Heart right ventricle (tissue), 16 donors: ENCODE data around the gene PTPRU. TPM values are rescaled to one million over a fixed set of nuclear protein-coding genes. Genes with fewer than 3 reads are reported as not detected.

ENCODE experiments used
- ATAC-seq, 8 donors: fragments of 200-7000 bp; cut with Tn5 transposase; one replicate each; pipeline ENCODE4 v1.9.1; 2020; ENCODE audit warnings: mild to moderate bottlenecking in 8 of 8, moderate library complexity in 8 of 8, moderate number of reproducible peaks in 1 of 8
- DNase-seq, 2 donors: peaks; one replicate each; pipeline ENCODE4 v3.0.0-alpha.2; 2020
- H3K27ac ChIP-seq, 10 donors: fragments of 200-600 bp; sonication (generic) in 2 of 10; one replicate each; pipeline versions ENCODE4 v1.5.0 to v1.8.0; 2020 to 2022; ENCODE audit warnings: mild to moderate bottlenecking in 3 of 10
- H3K27me3 ChIP-seq, 7 donors: fragments of 200-600 bp; one replicate each; pipeline ENCODE4 v1.8.0; 2021 to 2022; ENCODE audit warnings: mild to moderate bottlenecking in 2 of 7
- H3K36me3 ChIP-seq, 9 donors: fragments of 200-600 bp; sonication (generic) in 1 of 9; one replicate each; pipeline versions ENCODE4 v1.5.0 to v1.8.0; 2020 to 2022; ENCODE audit warnings: mild to moderate bottlenecking in 2 of 9
- H3K4me1 ChIP-seq, 9 donors: fragments of 200-600 bp; sonication (generic) in 1 of 9; one replicate each; pipeline versions ENCODE4 v1.5.0 to v1.8.0; 2020 to 2022; ENCODE audit warnings: mild to moderate bottlenecking in 4 of 9
- H3K4me3 ChIP-seq, 10 donors: fragments of 200-600 bp; sonication (generic) in 2 of 10; one replicate each; pipeline versions ENCODE4 v1.5.0 to v1.8.0; 2020 to 2022; ENCODE audit warnings: mild to moderate bottlenecking in 7 of 10, moderate library complexity in 2 of 10
- H3K9me3 ChIP-seq, 11 donors: fragments of 200-600 bp in 10 of 11; sonication (generic) in 2 of 11; one replicate each; pipeline versions ENCODE4 v1.5.0 to v1.8.0; 2013 to 2022; ENCODE audit warnings: mild to moderate bottlenecking in 2 of 11, control low read depth in 1 of 11, moderate library complexity in 1 of 11
- CTCF ChIP-seq, 9 donors: fragments of 200-600 bp; sonication (generic) in 2 of 9; IDR thresholded peaks; one replicate each; pipeline versions ENCODE4 v1.5.0 to v1.8.0; 2021 to 2022; ENCODE audit warnings: antibody characterized with exemption in 9 of 9, mild to moderate bottlenecking in 5 of 9, moderate library complexity in 1 of 9
- WGBS, 2 donors: extraction: QIAGEN DNeasy Blood & Tissue Kit; methylation state at CpG; one replicate each; pipeline ENCODE4 v1.1.7; 2013; ENCODE audit warnings: inconsistent platforms in 1 of 2; 5-methylcytosine and 5-hydroxymethylcytosine counted together
- intact Hi-C, 10 donors: fragments of 100-400 bp; cut with DNase I; formaldehyde crosslinking; loops; one replicate each; pipeline versions ENCODE4 v1.11.1 to v1.14.2; 2022
- polyA plus RNA-seq, 2 donors: library from polyadenylated mRNA; stranded (reverse); fragments of 200-250 nt; gene quantifications; one replicate each; pipeline ENCODE4 v1.2.3, GENCODE V29; 2013
- total RNA-seq, 10 donors: library from RNA; stranded (reverse); fragmentation: NEBNext Ultra II Directional in 3 of 10; extraction: Animal tissue kit (Norgen Biotek cat#: 25700) in 3 of 10; gene quantifications; one replicate each; pipeline versions ENCODE4 v1.2.1 to v1.2.4, GENCODE V29; 2021 to 2023
- donor health status: Arrhythmogenic right ventricular cardiomyopathy.
- donor health status: ischemic (EF 13 %, LVEDD 7.1; RV severe dilation, severe dysfunction).
- donor health status: healthy with polysubstance abuse.
- donor health status: DM: no; HTN: yes; CAD: no.
- donor health status: DM: no; HTN: no; CAD: no.
- donor health status: ischemic (EF 25% LVEDD 6.9; RV normal size, moderate dysfunction).
- donor health status: ischemic (EF 25% LVEDD 5.7; RV mildly dilated, moderate dysfunction).
- donor health status: healthy.
- donor health status: DM: yes; HTN: yes; CAD: no.
- donor health status: Ischemic cardiomyopathy.
- donor health status: ischemic (EF 35%, LVEDD 5.7; RV mildly dilated, moderate dysfunction).
- donor health status: nonischemic (EF 11% LVEDD 7.7; RV severe dilation, severe dysfunction).
- donor health status: DM: yes; HTN: yes; CAD: no.
- donor health status: PGD.
- donor health status: ischemic (EF 29% LVEDD 5.4; RV normal size, mild dysfunction).
- donor health status: nonischemic (EF 23%, LVEDD 6.1; RV moderate dilation, normal function).

PTPRU gene
- total and polyA plus RNA-seq, 12 donors = 8.6 to 29.8 (median 14.5) TPM

DNA sequence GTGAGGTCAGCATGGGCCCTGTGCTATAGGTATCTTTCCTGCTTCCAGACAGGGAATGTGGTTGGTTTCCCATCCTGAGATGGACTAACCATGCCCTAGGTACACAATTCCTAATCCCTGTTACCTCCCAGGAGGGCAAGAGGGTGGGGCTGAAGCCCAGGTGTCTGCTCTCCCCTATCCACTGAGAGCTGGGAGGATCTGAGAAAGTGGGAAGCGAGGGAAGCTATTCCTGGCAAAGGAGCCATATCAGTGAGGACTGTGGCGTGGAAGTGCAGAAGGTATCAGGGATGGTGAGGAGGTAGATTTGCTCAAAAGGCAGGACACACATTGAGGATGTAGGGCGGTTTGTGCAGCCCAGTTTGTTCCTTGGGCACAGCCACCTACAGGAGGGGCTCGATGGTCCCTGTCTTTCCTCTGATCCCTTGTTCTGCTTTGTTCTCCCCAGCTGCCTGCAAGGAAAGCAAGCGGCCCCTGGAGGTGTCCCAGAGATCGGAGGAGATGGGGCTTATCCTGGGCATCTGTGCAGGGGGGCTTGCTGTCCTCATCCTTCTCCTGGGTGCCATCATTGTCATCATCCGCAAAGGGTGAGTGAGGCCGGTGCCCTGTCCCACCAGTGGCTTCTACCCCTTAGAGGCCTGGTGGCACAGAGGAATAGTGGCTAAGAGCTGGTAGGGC, 48.1 kb downstream of the PTPRU start:
- intact Hi-C loops = no loop called here
- no peak for TF ChIP-seq CTCF (IDR thresholded peaks at IDR 0.05)
- H3K27ac ChIP-seq = no peak overlapping the region
- ATAC-seq (no peak), DNase-seq (no peak)
- H3K36me3 ChIP-seq = peaks cover 0 to under 1% (median 0%) of the 10 kb centered on the region in 9 donors
- H3K4me1 ChIP-seq = peaks cover 0 to 6% (median 0%) of the 10 kb centered on the region in 9 donors
- no peaks in the 10 kb centered on the region for H3K27me3 ChIP-seq
- H3K9me3 ChIP-seq = no peaks in the 10 kb centered on the region
- no peak overlapping the region for H3K4me3 ChIP-seq
- 91 to 93% methylated on average over 8 of the region's 8 CpGs for WGBS, 2 donors

DNA sequence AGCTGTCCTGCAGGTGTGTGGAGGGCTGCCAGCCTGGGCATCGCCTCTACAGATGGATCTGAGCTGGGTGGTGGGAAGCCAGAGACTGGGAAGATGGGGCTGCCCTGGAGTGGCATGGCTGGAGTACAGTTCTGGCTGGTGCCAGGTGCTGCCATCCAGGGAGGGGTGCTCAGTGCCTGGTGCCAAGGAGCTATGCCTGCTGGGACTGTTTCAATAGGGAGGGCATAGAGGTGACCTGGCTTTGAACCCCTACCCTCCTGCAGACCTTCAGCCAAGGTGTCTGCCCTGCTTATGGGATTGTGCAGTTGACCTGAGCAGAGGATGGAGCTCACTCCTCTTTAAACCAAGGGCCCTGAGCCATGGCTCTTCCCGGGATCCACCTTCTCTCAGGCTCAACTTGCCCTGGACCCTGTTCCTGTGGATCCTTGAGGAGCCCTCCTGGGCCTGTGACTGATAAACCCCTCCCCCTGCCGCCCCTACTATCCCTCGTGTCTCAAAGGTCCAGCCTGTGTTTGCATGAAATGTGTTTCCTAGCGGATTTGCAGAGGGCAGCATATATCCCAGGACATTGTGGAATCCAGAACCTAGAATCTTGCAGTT, 48.7 kb downstream of the PTPRU start:
- TF ChIP-seq CTCF (IDR thresholded peaks at IDR 0.05) = no peak
- H3K9me3 ChIP-seq = no peaks in the 10 kb centered on the region
- no peaks in the 10 kb centered on the region for H3K36me3 ChIP-seq
- 85 to 87% methylated on average over 5 of the region's 5 CpGs for WGBS, 2 donors
- H3K27ac ChIP-seq = no peak overlapping the region
- intact Hi-C loops = no loop called here
- H3K4me3 ChIP-seq = no peak overlapping the region
- H3K4me1 ChIP-seq = peaks cover 0 to 6% (median 0%) of the 10 kb centered on the region in 9 donors
- DNase-seq = no peak
- no peak for ATAC-seq
- H3K27me3 ChIP-seq = no peaks in the 10 kb centered on the region

GRCh38 chr1:29285771-29286170, 49.4 kb downstream of the PTPRU start:
- WGBS, 2 donors = 93 to 97% methylated on average over 7 of the region's 7 CpGs
- no peaks in the 10 kb centered on the region for H3K9me3 ChIP-seq
- H3K27me3 ChIP-seq = no peaks in the 10 kb centered on the region
- TF ChIP-seq CTCF (IDR thresholded peaks at IDR 0.05) = no peak
- no peaks in the 10 kb centered on the region for H3K36me3 ChIP-seq
- DNase-seq (no peak), ATAC-seq (no peak)
- peaks cover 0 to 6% (median 0%) of the 10 kb centered on the region in 9 donors for H3K4me1 ChIP-seq
- intact Hi-C loops = no loop called here
- H3K4me3 ChIP-seq = no peak overlapping the region
- no peak overlapping the region for H3K27ac ChIP-seq

DNA sequence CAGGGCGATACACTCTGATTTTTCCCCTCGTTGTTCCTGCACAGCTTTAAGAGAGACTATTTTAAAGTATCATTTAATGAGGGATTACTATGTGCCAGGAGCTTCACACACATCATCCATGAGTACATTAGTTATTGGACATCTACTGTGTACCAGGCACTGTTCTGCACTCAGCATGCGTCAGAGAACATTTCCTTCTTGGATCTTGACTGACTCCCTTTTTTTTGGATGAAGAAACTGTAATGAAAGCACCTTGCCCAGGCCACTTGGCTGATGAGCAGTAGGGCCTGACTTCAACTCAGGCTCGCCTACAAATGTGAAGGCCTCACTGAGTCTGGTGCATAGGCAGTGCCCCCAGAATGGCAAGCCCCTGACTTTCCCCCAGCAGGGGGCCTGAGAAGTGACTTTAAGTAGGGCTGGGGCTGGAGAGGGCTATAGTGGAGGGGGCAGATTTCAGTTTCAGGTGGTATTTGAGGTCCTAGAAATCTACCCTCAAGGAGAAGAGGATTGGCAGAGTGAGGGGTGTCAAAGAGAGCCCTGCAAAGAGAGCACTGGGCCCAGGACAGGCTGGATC, 50.0 kb downstream of the PTPRU start:
- Histone ChIP-seq H3K27ac (no peak overlapping the region), H3K9me3 (no peaks in the 10 kb centered on the region), H3K4me3 (no peak overlapping the region), H3K4me1 (peaks cover 0 to 6% (median 0%) of the 10 kb centered on the region in 9 donors), H3K27me3 (no peaks in the 10 kb centered on the region), H3K36me3 (no peaks in the 10 kb centered on the region)
- 94 to 97% methylated on average over 4 of the region's 4 CpGs for WGBS, 2 donors
- DNase-seq = no peak
- TF ChIP-seq CTCF (IDR thresholded peaks at IDR 0.05) = no peak
- intact Hi-C loops = no loop called here
- no peak for ATAC-seq
